WTC11 (cell line): ENCODE measurements around the gene TBC1D4. TPM values are rescaled to one million over a fixed set of nuclear protein-coding genes. Genes with fewer than 3 reads are reported as not detected.

ENCODE experiments used
- ATAC-seq: fragments of 200-7000 bp; cut with Tn5 transposase; 2 replicates; pipeline ENCODE4 v1.10.0; 2021; ENCODE audit warnings: mild to moderate bottlenecking, moderate library complexity
- CTCF ChIA-PET: fragments of 300-600 bp; sonication (Branson Sonifier 250); formaldehyde crosslinking; loops from one replicate; lab custom pipeline; 2021; ENCODE audit warnings: antibody characterized with exemption; lab: Charles Lee
- POLR2A ChIA-PET: fragments of 350-600 bp; sonication (Branson Sonifier 250); formaldehyde crosslinking; loops from one replicate; lab custom pipeline; 2021; ENCODE audit warnings: antibody characterized with exemption; lab: Charles Lee
- DNase-seq: peaks from one replicate; pipeline ENCODE4 v3.0.0; 2021; ENCODE audit warnings: low spot score
- H3K27ac Mint-ChIP-seq: 2 replicates; pipeline ENCODE4 v1.8.0; 2021; ENCODE audit warnings: mixed read lengths
- H3K27me3 Mint-ChIP-seq: 2 replicates; pipeline ENCODE4 v1.8.0; 2021; ENCODE audit warnings: low read depth, mild to moderate bottlenecking, moderate library complexity, mixed read lengths
- H3K36me3 Mint-ChIP-seq: 2 replicates; pipeline ENCODE4 v1.8.0; 2021; ENCODE audit warnings: mixed read lengths
- H3K4me1 Mint-ChIP-seq: 2 replicates; pipeline ENCODE4 v1.8.0; 2022; ENCODE audit warnings: mixed read lengths
- H3K4me3 Mint-ChIP-seq: 2 replicates; pipeline ENCODE4 v1.8.0; 2021; ENCODE audit warnings: mild to moderate bottlenecking, moderate library complexity, mixed read lengths
- H3K9me3 Mint-ChIP-seq: 2 replicates; pipeline ENCODE4 v1.8.0; 2021; ENCODE audit warnings: mixed read lengths
- AR ChIP-seq: fragments of 250-450 bp; sonication (Bioruptor Pico); IDR thresholded peaks from 2 replicates; pipeline ENCODE4 v1.9.0; 2021; ENCODE audit warnings: mild to moderate bottlenecking
- ATF1 ChIP-seq: sonication (generic); formaldehyde crosslinking; IDR thresholded peaks from 2 replicates; pipeline ENCODE4 v1.8.1; 2023; ENCODE audit warnings: mild to moderate bottlenecking, moderate library complexity, missing genetic modification reagents
- ATF6 ChIP-seq: sonication (generic); formaldehyde crosslinking; IDR thresholded peaks from 2 replicates; pipeline ENCODE4 v1.8.1; 2023; ENCODE audit warnings: mild to moderate bottlenecking, missing genetic modification reagents
- CBFB ChIP-seq: sonication (generic); formaldehyde crosslinking; IDR thresholded peaks from 2 replicates; pipeline ENCODE4 v1.8.1; 2022; ENCODE audit warnings: mild to moderate bottlenecking, low read depth, missing genetic modification reagents
- ELF4 ChIP-seq: sonication (generic); formaldehyde crosslinking; IDR thresholded peaks from 2 replicates; pipeline ENCODE4 v1.8.1; 2022; ENCODE audit warnings: low read depth, mild to moderate bottlenecking, moderate library complexity, missing genetic modification reagents
- ESRRA ChIP-seq: sonication (generic); formaldehyde crosslinking; IDR thresholded peaks from 2 replicates; pipeline ENCODE4 v1.8.1; 2022; ENCODE audit warnings: mild to moderate bottlenecking, missing genetic modification reagents, borderline replicate concordance
- FOXK1 ChIP-seq: sonication (generic); formaldehyde crosslinking; IDR thresholded peaks from 2 replicates; pipeline ENCODE4 v1.8.0; 2022; ENCODE audit warnings: mild to moderate bottlenecking, moderate library complexity, missing genetic modification reagents
- FOXP1 ChIP-seq: sonication (generic); formaldehyde crosslinking; IDR thresholded peaks from 2 replicates; pipeline ENCODE4 v1.8.0; 2022; ENCODE audit warnings: missing genetic modification reagents, mild to moderate bottlenecking, moderate library complexity, borderline replicate concordance
- GRHL2 ChIP-seq: fragments of 250-450 bp; sonication (Bioruptor Pico); IDR thresholded peaks from 2 replicates; pipeline ENCODE4 v1.8.0; 2022; ENCODE audit warnings: mild to moderate bottlenecking, moderate library complexity; ENCODE audit not compliant: insufficient replicate concordance, severe bottlenecking
- HMGXB4 ChIP-seq: sonication (generic); formaldehyde crosslinking; IDR thresholded peaks from 2 replicates; pipeline ENCODE4 v1.8.1; 2023; ENCODE audit warnings: mild to moderate bottlenecking, moderate library complexity, missing genetic modification reagents
- MXD4 ChIP-seq: fragments of 250-450 bp; sonication (Bioruptor Pico); IDR thresholded peaks from 2 replicates; pipeline ENCODE4 v1.8.0; 2021; ENCODE audit warnings: mild to moderate bottlenecking, moderate library complexity, borderline replicate concordance
- NFYB ChIP-seq: sonication (generic); formaldehyde crosslinking; conservative IDR thresholded peaks from 2 replicates; pipeline ENCODE4 v1.8.0; 2022; ENCODE audit warnings: low read depth, missing genetic modification reagents
- NR2C2 ChIP-seq: sonication (generic); formaldehyde crosslinking; IDR thresholded peaks from 2 replicates; pipeline ENCODE4 v1.8.0; 2022; ENCODE audit warnings: mild to moderate bottlenecking, missing genetic modification reagents
- PRDM15 ChIP-seq: sonication (generic); formaldehyde crosslinking; IDR thresholded peaks from 2 replicates; pipeline ENCODE4 v1.8.0; 2022; ENCODE audit warnings: missing genetic modification reagents
- RORB ChIP-seq: fragments of 250-450 bp; sonication (Bioruptor Pico); IDR thresholded peaks from 2 replicates; pipeline ENCODE4 v1.9.0; 2021; ENCODE audit warnings: mild to moderate bottlenecking
- SOX15 ChIP-seq: fragments of 250-450 bp; sonication (Bioruptor Pico); IDR thresholded peaks from 2 replicates; pipeline ENCODE4 v1.9.0; 2021; ENCODE audit warnings: mild to moderate bottlenecking
- STAT6 ChIP-seq: sonication (generic); formaldehyde crosslinking; conservative IDR thresholded peaks from 2 replicates; pipeline ENCODE4 v1.8.1; 2023; ENCODE audit warnings: mild to moderate bottlenecking, low read depth, missing genetic modification reagents, moderate library complexity
- TP53 ChIP-seq: sonication (generic); formaldehyde crosslinking; IDR thresholded peaks from 2 replicates; pipeline ENCODE4 v1.8.1; 2023; ENCODE audit warnings: mild to moderate bottlenecking, missing genetic modification reagents
- ZNF232 ChIP-seq: sonication (generic); formaldehyde crosslinking; IDR thresholded peaks from 2 replicates; pipeline ENCODE4 v1.8.0; 2022; ENCODE audit warnings: mild to moderate bottlenecking, missing genetic modification reagents
- ZSCAN18 ChIP-seq: fragments of 250-450 bp; sonication (Bioruptor Pico); IDR thresholded peaks from 2 replicates; pipeline ENCODE4 v2.1.2; 2022; ENCODE audit warnings: mild to moderate bottlenecking, moderate library complexity
- total RNA-seq: library from RNA; stranded (reverse); gene quantifications from 3 replicates; pipeline ENCODE4 v1.2.3, GENCODE V29; 2021

Gene TBC1D4
- total RNA-seq, 1 experiment from 2014 or later: 37.1 TPM

- Mint-ChIP-seq H3K4me3 (no peak overlapping the region), H3K27me3 (no peaks in the 10 kb centered on the region), H3K27ac (peak overlapping the region; percentile 64; the same call in 1 of the 2 replicates), H3K36me3 (no peaks in the 10 kb centered on the region), H3K4me1 (peaks cover 26% of the 10 kb centered on the region), H3K9me3 (no peaks in the 10 kb centered on the region)
- ATAC-seq (no peak), DNase-seq (no peak)
- TF ChIP-seq ELF4 (CRISPR knock-in tag) (no peak), RORB (CRISPR knock-in tag) (no peak), GRHL2 (CRISPR knock-in tag) (no peak), TP53 (no peak), ATF1 (CRISPR knock-in tag) (no peak), FOXP1 (no peak), ZNF232 (CRISPR knock-in tag) (no peak), ZSCAN18 (no peak), ATF6 (no peak), CBFB (CRISPR knock-in tag) (no peak), SOX15 (CRISPR knock-in tag) (no peak), ESRRA (CRISPR knock-in tag) (no peak), HMGXB4 (CRISPR knock-in tag) (no peak), PRDM15 (CRISPR knock-in tag) (no peak), MXD4 (CRISPR knock-in tag) (no peak), FOXK1 (CRISPR knock-in tag) (no peak), NR2C2 (CRISPR knock-in tag) (no peak), NFYB (CRISPR knock-in tag) (no peak), AR (no peak), STAT6 (CRISPR knock-in tag) (no peak)
- CTCF ChIA-PET: interaction anchor here (0.7 to 4.2 kb wide), 4 partner anchors 9 to 116 kb away, joined by 3 to 19 read pairs (median 6); partner anchors contain the start of gene TBC1D4
- POLR2A ChIA-PET: no interaction called here
Observed at GRCh38 chr13:75366380-75367280, 115.3 kb downstream of the TBC1D4 start.
